ENCODE data around the gene TRIM58. TPM values are rescaled to one million over a fixed set of nuclear protein-coding genes. Genes with fewer than 3 reads are reported as not detected.

The TRIM58 gene
- total RNA-seq, 1 experiment from 2014 or later: not detected

DNA sequence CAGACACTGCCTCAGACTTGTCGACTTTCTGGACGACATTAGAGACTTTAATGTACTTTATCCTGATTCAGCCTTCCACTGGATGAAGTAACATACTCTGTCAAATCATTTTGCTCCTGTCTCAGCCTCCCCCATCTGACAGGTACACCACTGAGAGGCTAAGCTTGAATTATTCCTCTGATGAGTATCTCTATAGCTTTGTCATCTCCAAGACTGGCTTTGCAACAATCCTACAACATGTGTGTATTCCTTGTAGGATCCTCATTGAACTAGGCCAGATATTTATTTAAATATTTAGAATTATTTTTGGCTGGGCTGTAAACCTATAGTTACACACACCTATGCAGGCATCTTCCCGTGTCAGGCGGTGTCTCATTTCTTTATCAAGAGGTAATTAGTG lies 1.1 kb upstream of the TRIM58 start:
- DNase-seq (ENCODE audit: low read depth, low spot score): no peak
- Histone ChIP-seq H3K4me3 (replicated peaks in 1 of 2; ENCODE audit: low read depth in 1 of 2, low read length in 2 of 2) (no peak overlapping the region), H2AFZ (ENCODE audit: low read depth, low read length, poor library complexity, severe bottlenecking) (no peak overlapping the region), H3K79me2 (ENCODE audit: insufficient read depth, low read length) (no peaks in the 10 kb centered on the region), H3K27me3 (ENCODE audit: insufficient read depth, low read length) (no peaks in the 10 kb centered on the region), H3K9me3 (ENCODE audit: control insufficient read depth in 1 of 2, insufficient read depth in 1 of 2, low read depth in 1 of 2, low read length in 2 of 2) (peaks cover 6 to 9% of the 10 kb centered on the region in 2 experiments; a peak in 2 of 4 replicates), H3K27ac (ENCODE audit: low read depth, low read length) (no peak overlapping the region), H3K9ac (ENCODE audit: low read length) (no peak overlapping the region), H3K36me3 (ENCODE audit: control insufficient read depth in 1 of 2, insufficient read depth in 2 of 2, low read length in 2 of 2) (no peaks in the 10 kb centered on the region), H3K4me1 (ENCODE audit: control insufficient read depth in 1 of 2, insufficient read depth in 2 of 2, low read length in 2 of 2) (no peaks in the 10 kb centered on the region), H4K20me1 (ENCODE audit: insufficient read depth) (no peaks in the 10 kb centered on the region), H3K4me2 (ENCODE audit: low read length) (no peak overlapping the region), H3K9me2 (ENCODE audit: insufficient read depth) (no peaks in the 10 kb centered on the region)
- ChIA-PET POLR2A (no interaction called here), RAD21 (ENCODE audit: low non-redundant PET in 1 of 2, low total read pairs in 2 of 2, uncharacterized antibody in 2 of 2, unreplicated experiment in 2 of 2) (no interaction called here), CTCF (no interaction called here)
- no peak for ATAC-seq
- TF ChIP-seq POLR2AphosphoS5 (IDR thresholded peaks at IDR 0.05; ENCODE audit: low read depth, low read length) (no peak), SP1 (IDR thresholded peaks at IDR 0.05; ENCODE audit: low read depth) (no peak), SIN3A (IDR thresholded peaks at IDR 0.05; ENCODE audit: low read depth) (no peak), FOSL1 (IDR thresholded peaks at IDR 0.05; ENCODE audit: low read depth) (no peak), SRF (IDR thresholded peaks at IDR 0.05; ENCODE audit: low read depth) (no peak), POLR2A (IDR thresholded peaks at IDR 0.05; ENCODE audit: borderline replicate concordance, extremely low read depth, insufficient read depth, insufficient read length) (no peak), EZH2 (IDR thresholded peaks at IDR 0.05) (no peak), JUND (IDR thresholded peaks at IDR 0.05) (no peak), TCF7L2 (IDR thresholded peaks at IDR 0.05; ENCODE audit: borderline replicate concordance, extremely low read depth, insufficient read depth, insufficient read length) (no peak), MAX (IDR thresholded peaks at IDR 0.05) (no peak), CEBPB (IDR thresholded peaks at IDR 0.05; ENCODE audit: low read depth) (no peak), ZFX (IDR thresholded peaks at IDR 0.05) (no peak), YY1 (IDR thresholded peaks at IDR 0.05; ENCODE audit: extremely low read depth, insufficient replicate concordance, low read depth, low read length) (no peak), EZH2phosphoT487 (IDR thresholded peaks at IDR 0.05; ENCODE audit: borderline replicate concordance) (no peak), ZNF274 (IDR thresholded peaks at IDR 0.05; ENCODE audit: low read depth, low read length) (no peak), ELF1 (IDR thresholded peaks at IDR 0.05; ENCODE audit: borderline replicate concordance, low read depth) (no peak), CBX3 (IDR thresholded peaks at IDR 0.05; ENCODE audit: low read depth) (no peak)
- TF ChIP-seq, protein P1, sequence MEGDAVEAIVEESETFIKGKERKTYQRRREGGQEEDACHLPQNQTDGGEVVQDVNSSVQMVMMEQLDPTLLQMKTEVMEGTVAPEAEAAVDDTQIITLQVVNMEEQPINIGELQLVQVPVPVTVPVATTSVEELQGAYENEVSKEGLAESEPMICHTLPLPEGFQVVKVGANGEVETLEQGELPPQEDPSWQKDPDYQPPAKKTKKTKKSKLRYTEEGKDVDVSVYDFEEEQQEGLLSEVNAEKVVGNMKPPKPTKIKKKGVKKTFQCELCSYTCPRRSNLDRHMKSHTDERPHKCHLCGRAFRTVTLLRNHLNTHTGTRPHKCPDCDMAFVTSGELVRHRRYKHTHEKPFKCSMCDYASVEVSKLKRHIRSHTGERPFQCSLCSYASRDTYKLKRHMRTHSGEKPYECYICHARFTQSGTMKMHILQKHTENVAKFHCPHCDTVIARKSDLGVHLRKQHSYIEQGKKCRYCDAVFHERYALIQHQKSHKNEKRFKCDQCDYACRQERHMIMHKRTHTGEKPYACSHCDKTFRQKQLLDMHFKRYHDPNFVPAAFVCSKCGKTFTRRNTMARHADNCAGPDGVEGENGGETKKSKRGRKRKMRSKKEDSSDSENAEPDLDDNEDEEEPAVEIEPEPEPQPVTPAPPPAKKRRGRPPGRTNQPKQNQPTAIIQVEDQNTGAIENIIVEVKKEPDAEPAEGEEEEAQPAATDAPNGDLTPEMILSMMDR (IDR thresholded peaks at IDR 0.05 in 2 of 3, conservative IDR thresholded peaks at IDR 0.05 in 1 of 3; ENCODE audit: borderline replicate concordance in 1 of 3, insufficient read depth in 1 of 3, low read depth in 2 of 3, low read length in 2 of 3): no peak
- TF ChIP-seq, protein P2, sequence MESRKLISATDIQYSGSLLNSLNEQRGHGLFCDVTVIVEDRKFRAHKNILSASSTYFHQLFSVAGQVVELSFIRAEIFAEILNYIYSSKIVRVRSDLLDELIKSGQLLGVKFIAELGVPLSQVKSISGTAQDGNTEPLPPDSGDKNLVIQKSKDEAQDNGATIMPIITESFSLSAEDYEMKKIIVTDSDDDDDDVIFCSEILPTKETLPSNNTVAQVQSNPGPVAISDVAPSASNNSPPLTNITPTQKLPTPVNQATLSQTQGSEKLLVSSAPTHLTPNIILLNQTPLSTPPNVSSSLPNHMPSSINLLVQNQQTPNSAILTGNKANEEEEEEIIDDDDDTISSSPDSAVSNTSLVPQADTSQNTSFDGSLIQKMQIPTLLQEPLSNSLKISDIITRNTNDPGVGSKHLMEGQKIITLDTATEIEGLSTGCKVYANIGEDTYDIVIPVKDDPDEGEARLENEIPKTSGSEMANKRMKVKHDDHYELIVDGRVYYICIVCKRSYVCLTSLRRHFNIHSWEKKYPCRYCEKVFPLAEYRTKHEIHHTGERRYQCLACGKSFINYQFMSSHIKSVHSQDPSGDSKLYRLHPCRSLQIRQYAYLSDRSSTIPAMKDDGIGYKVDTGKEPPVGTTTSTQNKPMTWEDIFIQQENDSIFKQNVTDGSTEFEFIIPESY (IDR thresholded peaks at IDR 0.05; ENCODE audit: extremely low read depth, insufficient replicate concordance, low read length): no peak
- BruUV-seq (replicated peaks): no TSS peak
- intact Hi-C loops (cut with micrococcal nuclease): no loop called here

Measured in HCT116 (cell line).